ENCODE data around the gene SPATA18.

GRCh38 chr4:52057196-52057595, 6.1 kb downstream of the SPATA18 start:
- no peak for TF ChIP-seq CBX5 (IDR thresholded peaks at IDR 0.05; ENCODE audit: low read depth, low read length)
- TF ChIP-seq POLR2A (IDR thresholded peaks at IDR 0.05; ENCODE audit: control extremely low read depth in 1 of 2, low read depth in 2 of 2, low read length in 2 of 2): no peak
- TF ChIP-seq POLR2AphosphoS5 (IDR thresholded peaks at IDR 0.05; ENCODE audit: low read depth, low read length): no peak
- TF ChIP-seq CEBPB (IDR thresholded peaks at IDR 0.05; ENCODE audit: low read depth, low read length): no peak
- no peak for TF ChIP-seq EP300 (IDR thresholded peaks at IDR 0.05; ENCODE audit: borderline replicate concordance in 1 of 2, low read depth in 2 of 2, low read length in 2 of 2)
- TF ChIP-seq EGR1 (IDR thresholded peaks at IDR 0.05; ENCODE audit: borderline replicate concordance, low read depth, low read length): no peak
- TF ChIP-seq CTCF (IDR thresholded peaks at IDR 0.05; ENCODE audit: control extremely low read depth in 1 of 3, insufficient read depth in 1 of 3, low read depth in 1 of 3, low read length in 3 of 3): no peak
- TF ChIP-seq ATF3 (IDR thresholded peaks at IDR 0.05; ENCODE audit: insufficient read depth, low read depth, low read length): no peak
- no peak for TF ChIP-seq TEAD4 (IDR thresholded peaks at IDR 0.05; ENCODE audit: low read depth, low read length)
- TF ChIP-seq MAX (IDR thresholded peaks at IDR 0.05): no peak
- no peak for TF ChIP-seq USF2 (IDR thresholded peaks at IDR 0.05; ENCODE audit: low read length)
- no peak for TF ChIP-seq GABPA (IDR thresholded peaks at IDR 0.05; ENCODE audit: borderline replicate concordance, insufficient read depth, low read length)
- no peak for TF ChIP-seq FOSL1 (IDR thresholded peaks at IDR 0.05; ENCODE audit: insufficient read depth, low read depth, low read length)
- no peak for TF ChIP-seq KDM1A (IDR thresholded peaks at IDR 0.05; ENCODE audit: borderline replicate concordance, low read length)

Measured in H1 (cell line).